Kidney glomerular epithelial cell (primary cell): ENCODE measurements around the gene TMTC2.

ENCODE experiments used
- DNase-seq: peaks from one replicate; lab custom pipeline; 2025; lab: John Stamatoyannopoulos, UW

The TMTC2 gene

DNA sequence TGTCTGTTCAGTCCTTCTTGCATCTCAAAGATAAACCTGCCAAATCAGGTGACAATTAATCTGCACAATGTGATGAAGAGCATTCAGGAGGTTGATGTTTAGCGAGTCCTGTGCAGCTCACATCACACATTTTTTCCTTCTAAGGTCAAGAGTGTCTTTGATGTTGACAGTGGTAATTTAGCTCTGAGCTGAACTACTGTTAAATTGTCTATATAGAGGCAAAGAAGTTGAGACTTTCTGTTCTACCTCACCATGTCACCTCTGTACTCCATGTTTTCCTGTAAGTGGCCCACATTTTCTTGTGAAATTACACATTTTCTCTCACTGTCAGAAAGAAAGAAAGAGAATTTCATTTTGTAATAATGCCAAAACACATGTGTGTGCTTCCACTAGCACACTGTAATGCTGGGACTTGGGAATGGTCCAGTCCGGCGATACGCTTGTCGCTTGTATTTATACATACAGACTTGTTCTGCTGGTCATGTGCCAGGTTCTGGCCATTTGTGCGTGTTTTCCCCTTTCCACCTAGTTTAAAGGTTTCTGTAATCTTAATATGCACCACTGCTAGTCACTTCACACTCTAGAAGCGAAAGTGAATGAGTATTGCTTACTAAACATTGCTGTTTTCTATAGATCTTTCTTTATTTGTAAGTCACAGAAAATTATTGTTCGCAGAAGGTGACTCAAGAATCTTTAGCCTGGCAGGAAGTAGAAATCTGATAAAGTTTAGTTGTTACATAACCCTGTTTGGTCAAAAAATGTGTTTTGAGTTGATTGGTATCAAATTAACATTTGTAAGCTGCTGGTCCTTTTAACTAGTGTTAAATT lies 328.9 kb downstream of the TMTC2 start:
- DNase-seq, result no peak

DNA sequence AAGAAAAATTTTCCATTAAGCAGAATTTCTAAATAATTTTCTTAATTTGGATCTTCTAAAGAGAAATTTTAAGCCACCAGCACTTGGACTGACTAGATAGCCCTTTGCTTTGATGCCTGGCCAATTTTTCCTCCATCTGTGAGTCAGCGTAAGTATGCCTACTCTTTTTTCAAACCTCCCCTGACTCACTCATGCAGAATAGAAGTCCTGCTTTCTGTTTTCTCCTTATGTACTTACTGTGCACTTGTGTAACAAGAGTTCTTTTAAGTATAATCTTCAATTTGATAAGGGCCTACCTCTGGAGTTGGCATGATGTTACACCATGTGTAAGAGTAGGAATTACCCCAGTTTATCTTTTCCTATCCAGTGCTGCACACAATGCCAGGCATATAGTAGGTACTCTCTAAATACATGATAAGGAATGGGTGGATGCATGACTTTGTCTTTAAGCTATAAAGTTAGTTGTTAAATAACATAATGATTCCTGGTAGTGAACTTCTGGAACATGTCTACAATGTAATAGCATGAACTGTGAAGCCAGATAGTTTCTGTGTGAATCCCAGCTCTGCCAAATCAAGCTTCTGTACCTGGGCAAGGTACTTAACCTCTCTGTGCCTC lies 329.6 kb downstream of the TMTC2 start:
- DNase-seq, result peak; percentile 23

DNA sequence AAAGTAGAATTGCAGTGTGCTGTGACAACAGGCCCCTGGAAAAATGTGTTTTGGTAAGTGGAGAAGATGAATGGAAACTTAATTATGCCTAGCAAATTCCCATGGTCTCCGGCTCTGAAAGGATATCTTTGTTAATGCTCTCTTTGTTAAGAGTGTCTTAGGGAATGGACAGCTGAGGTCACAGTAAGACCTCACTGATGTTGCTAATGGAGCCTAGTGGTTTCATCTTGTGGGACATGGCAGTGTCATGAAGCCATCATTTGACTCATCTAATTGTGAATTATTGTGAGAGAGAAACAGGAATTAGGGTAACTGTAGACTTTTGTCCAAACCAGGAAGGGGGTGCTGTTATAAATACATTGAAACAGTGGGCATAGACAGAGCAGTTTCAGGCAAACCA lies 330.3 kb downstream of the TMTC2 start:
- no peak for DNase-seq

DNA sequence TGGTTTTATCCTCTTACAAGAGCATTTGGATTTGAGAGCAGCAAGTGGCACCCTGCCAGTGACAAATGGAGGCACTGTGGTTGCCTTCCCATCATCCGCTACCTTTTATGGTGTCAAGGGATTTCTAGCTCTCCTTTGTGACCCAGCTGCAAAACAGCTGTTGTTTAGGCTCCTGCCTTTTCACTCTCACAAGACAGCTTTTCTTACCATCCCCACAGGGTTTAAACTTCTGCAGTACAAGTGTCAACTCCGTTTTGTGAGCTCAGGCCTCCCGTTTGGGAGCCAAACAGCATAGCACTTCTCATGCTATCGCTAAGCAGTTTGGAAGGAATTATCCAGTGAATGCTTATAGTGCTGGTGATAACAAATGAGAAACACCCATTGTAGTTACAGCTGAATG lies 331.4 kb downstream of the TMTC2 start:
- no peak for DNase-seq

DNA sequence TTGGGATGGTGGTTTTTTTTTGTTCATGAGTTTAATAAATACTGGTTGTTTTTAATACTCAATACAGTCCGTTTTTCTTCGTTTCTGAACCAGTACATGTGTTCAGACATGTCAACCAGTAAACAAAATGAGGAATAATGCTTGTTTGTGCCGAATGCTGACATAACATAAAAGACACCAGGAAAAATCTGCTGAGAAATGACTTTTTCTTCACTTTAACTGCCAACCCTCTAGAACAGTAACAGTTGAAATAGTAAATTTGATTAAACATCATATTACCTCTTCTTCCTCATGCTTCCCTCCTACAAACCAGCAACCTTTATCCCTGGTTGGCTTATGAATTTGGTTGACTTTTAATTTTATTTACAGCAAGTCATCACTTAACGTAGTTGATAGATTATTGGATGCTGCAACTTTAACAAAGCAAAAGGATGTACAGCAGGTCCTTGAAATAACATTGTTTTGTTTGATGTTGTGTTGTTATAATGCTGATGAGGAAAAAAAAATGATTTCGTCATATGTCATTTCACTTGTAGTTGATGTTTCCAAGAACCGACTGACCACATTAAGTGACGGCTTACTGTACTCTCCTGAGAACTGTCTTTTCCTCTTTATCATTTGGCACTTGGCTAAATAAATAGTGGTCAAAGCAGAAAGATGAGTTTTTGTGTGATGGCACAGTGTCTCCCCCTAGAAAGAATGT lies 340.5 kb downstream of the TMTC2 start:
- DNase-seq, result no peak

DNA sequence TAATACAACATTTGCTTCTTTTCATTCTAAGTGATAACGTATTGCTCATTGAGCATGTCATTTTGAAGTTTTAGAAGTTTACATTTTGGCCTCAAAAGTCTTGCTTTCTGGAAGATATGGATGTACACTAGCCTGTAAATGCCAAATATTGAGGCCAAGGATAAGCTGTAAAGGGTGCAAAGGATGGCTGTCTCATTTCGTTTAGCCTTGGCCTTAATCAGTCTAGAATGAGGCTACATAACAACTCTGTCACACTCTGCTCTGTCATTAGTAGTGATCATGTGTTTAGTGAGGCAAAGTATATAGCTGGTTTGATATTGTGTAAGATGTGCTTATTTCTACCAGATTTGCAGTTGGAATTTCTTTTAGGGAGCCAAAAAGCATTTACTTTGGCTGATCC lies 344.5 kb downstream of the TMTC2 start:
- DNase-seq, result no peak

DNA sequence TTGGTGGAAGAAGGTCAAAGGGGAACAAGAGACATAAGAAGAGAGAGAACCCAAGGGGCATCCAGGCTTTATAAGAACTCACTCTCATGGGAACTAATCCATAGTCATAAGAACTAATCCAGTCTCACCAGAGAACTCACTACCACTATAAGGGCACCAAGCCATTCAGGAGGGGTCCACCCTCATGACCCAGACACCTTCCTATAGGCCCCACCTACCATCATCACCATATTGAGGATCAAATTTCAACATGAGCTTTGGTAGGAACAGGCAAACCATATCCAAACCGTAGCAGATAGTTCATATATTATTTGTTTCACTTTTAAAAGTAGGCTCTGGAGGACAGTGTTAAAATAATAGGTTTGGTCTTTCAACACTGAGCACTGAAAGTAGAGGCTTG lies 350.1 kb downstream of the TMTC2 start:
- DNase-seq, result no peak

DNA sequence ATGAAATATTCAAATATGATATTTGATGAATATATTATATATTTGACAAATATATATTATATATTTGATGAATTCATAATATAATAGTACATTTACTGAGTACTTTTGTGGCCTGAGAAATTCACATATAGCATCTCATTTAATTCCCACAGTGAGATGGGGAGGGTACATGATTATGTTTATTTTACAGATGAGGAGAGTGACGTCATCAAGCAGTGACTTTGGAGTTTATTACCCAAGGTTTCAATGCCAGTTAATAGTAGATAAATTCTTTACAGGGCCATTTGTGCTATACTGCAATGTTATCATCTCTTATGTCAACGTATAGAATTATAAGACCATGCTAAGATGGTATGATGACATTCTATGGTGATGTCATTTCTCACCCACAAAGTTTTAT lies 352.7 kb downstream of the TMTC2 start:
- DNase-seq, result no peak

DNA sequence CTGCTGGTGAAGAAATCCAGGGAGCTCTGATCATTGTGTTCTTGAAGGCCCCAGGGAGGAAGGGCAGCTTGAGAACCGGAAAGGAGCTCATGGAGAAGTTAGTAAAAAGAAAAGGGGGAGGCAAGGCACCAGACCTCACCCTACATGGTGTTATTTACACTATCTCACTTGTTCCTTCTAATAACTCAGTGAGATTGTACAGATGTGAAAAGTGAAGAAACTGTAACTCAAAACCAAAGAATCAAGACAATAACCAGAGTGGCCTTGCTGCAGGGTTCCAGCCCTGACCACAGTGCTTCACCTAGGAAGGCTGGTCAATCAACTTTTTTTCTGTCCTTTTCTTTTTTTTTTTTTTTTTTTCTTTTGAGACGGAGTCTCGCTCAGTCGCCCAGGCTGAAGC lies 353.6 kb downstream of the TMTC2 start:
- no peak for DNase-seq

DNA sequence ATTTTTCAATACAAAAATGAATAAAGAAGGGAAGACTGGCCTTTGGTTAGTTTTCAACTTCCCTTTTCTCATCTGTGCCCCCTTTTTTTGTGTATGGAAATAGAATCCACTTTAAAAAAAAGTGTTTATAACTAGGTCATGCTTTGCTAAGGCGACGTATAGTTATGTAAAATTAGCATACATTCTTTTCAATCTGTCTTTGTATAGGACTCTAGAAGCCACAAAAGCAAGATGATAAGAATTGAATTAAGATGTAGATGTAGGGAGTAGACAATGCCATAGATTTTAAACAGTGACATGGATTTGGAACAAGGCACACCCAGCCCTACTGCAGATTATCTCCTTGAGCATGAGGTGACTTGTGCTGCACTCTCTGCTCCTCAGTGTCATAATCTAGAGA lies 354.3 kb downstream of the TMTC2 start:
- no peak for DNase-seq

DNA sequence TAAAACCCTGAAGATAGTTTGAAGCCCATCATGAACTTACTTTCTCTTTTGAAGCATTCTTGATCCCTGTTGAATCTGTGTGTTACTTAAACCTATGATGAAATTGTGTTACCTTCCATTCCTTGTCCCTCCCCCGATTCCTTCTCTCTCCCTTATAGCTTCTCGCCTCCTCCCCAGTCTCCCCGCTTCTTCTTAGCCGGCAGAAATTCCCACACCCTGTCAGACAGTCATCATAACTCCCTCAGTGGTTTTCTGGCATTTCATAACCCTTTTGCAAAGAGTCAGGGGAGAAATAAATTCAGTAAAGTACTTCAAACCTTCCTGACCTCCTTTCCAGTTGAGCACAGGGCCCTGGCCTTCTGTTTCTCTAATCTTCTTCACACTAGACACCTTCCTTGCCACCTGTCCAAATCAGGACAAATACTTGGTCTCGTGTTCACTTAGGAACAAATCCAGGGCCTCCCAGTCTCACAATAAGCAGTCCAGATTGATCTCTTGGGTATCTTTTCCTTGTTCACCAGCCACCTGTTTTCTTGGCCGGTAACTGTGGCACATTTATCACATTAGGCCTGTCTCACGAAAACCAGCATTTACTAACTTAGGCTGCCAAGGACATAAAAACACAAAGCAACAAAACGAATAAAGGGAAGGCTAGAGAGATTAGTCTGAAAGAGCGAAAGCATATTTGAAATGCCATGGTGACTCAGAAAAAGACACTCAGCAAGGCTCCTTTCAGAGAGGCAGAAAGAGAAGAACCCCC lies 355.9 kb downstream of the TMTC2 start:
- DNase-seq, result no peak

DNA sequence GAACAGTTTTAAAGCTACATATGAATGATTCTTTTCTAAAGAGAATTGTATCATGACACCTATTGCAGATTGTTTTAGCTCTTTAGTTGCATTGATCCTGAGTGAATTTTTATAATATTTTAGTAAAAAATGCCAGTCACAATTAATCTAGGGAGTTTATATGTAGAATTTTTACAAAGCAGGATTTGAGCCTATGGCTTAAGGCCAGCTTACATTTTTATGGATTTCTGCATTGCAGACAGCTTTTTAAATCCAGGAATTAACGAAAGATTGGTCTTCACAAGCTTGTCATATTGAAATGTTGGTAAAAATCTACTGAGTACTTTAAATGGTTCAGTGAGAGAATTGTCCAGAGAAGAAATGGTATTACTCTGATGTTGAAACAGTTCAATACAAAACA lies 358.0 kb downstream of the TMTC2 start:
- no peak for DNase-seq

DNA sequence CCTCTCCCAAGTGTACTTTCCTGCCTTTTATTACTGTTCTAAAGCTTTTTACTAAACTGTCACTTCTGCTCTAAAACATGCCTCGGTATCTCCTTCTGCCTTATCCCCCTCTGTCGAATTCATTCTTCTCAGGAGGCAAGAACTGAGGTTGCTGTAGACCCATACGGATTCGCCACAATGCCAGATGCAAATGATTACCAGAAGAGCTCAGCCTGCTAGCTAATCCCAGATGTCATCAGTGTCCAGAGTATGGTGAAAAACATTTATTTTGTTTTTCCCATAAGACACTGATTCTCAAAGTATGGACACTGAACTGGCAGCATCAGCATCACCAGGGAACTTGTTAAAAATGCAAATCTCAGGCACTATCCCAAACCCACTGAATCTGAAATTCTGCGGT lies 359.3 kb downstream of the TMTC2 start:
- no peak for DNase-seq

DNA sequence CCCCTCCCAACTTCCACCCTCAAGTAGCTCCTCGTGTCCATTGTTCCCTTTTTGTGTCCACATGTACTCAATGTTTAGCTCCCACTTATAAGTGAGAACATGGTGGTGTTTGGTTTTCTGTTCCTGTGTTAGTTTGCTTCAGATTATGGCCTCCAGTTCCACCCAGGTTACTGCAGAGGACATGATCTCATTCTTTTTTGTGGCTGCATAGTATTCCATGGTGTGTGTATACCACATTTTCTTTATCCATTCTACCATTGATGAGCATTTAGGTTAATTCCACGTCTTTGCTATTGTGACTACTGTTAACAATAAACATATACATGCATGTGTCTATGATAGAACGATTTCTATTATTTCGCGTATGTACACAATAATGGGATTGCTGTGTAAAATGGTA lies 362.6 kb downstream of the TMTC2 start:
- no peak for DNase-seq

DNA sequence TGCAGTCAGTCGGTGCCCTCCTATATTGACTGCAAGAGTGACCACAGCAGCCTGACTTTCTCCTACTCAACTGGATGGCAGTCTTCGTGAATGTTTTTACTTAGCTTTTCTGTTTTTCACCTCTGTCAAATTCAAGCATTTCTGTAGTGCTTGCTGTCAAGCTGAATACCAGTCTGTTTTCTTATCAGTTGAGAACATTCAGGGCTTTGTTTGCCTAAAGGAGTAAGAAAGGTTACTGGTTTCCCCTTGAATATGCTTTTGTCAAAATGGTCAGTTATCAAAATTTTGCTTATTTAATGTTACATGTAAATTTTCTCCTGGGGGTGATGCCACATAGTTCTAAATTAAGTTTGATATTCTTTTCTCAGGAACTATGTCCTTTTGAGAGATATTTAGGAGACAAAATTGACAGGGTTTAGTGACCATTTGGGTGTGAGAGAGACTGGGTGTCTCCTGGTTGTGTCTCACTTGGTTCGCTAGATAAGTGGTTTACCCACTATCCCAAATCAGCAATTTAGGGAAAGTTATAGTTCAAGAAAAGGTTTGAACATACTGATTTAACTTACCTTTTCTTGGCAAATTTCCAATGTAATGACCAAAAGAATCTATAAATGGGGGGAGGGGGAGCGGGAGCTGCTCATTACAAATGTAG lies 366.3 kb downstream of the TMTC2 start:
- DNase-seq, result no peak

DNA sequence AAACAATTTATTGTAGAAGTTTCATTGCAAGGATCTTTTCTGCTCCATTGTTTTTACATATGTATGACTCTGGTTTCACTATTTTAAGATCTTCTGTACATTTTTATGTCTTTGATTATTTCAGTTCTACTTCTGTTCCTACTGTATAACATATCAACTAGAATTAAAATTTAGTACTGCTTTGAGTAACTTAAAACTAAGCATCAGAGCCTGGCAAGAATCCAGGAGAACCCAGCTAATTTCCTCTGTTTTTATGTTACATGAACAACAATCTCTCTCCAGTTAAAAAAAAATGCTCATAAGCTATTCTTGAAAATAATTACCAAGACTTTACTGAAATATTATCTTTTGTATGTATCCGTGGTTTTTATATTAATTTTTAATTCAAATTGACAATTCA lies 370.7 kb downstream of the TMTC2 start:
- no peak for DNase-seq

DNA sequence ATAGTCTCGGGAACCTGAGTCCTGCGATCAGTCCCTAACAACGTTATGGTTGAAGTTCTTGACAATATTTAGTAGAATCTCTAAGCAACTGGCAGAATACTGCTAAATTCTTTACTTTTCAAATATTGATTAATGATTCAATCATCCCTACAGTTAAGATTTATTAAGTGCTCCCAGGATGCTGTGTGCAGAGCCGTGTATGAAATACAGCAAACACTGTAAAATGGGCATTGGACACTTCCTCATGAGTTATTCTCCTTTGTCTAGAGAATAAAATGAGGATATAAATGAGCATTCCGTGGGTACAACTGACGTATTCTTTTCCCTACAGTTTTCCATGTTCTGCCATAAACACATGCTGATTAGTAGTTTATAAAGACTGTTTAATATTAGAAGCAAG lies 372.4 kb downstream of the TMTC2 start:
- no peak for DNase-seq

DNA sequence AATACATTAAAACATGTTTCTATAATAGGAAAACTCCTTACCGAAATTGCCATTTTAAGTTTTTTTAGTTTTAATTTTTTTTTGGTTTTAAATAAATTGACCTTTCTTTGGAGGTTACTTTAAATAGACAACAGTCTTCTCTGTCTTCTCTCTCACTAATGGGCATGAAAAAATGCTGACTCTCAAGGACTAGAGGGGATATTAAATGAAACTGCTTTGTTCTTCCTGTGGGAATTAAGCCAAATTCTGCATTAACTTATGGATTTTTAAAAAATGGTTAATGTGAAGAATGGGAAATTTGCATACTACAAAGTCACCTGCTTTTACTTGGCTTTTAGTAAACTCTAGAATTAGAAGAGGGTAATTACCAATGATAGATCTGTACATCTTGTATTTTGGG lies 378.9 kb downstream of the TMTC2 start:
- DNase-seq, result no peak

DNA sequence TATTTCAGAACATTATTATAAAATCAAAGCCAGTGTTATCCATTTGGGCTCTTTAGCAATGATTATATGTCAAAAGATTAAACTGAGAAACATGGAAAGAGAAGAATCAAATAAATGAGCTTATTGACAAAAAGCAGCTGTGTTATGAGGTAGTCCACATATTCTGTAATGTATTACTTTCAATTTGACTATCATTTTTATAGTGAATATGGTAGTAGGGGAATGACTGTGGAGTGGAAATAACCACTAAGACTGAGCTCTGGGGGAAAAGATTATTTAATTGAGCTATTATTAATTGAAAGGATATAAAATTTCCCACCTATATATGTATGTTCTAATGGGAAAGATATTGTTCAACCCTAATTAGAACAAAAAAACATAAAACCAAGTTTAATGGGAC lies 381.3 kb downstream of the TMTC2 start:
- DNase-seq, result no peak

DNA sequence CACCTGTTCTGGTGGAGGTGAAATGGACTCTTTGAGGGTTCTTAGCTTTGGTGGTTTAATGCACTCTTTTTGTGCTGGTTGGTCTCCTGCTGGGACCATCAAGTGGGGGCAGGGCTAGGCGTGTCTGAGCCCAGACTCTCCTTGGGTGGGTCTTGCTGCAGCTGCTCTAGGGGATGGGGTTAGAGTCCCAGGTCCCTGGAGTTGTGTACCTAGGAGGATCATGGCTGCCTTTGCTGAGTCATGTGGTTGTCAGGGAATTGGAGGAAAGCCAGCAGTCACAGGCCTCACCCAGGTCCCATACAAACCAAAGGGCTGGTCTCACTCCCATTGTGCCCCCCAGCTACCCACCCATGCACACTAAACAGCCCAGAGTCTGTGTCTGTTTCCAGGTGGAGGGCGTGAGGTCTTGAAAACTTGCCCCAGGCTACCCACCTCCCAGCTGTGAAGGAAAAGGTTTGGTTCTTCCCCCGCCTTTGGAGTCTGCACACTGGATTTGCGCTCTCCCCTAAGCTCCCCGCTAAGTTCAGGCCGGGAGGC lies 387.7 kb downstream of the TMTC2 start:
- no peak for DNase-seq

DNA sequence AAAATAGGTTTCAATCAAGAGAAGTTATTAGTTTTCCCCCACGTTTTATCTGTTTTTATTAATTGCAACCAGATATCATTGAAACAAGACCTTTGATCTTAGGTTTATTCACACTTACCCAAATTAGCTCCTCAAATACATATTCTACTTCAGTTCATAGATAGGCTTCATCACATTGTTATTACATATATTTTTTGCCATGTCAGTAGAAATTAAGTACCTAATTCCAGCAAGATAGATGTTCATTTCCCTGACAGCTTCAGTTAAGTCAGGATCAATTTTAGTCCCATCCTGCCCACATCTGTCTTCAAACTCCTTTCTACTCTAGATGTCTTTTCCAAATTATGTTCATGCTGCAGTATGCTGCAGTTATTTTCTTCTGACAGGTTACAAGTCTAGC lies 388.8 kb downstream of the TMTC2 start:
- DNase-seq, result no peak

DNA sequence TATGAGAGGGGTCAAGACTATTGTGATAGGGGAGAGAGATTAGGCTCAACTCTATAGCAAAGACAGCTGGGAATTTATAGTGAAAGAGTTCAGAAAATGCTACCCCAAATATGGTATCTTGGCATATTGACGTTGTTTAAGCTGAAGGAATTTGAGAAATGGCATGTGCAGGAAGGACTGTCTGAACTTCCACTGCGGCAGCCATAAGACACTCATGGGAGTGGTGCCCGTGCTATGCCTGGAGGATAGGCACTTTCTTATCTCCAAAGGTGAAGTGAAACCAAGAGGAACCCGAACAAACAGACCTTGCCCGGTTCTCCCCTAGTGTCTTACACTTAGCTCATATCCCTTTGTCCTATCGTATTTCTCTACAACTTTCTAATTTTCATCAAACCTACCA lies 390.3 kb downstream of the TMTC2 start:
- no peak for DNase-seq
